ENCODE results near the gene PGM1. TPM values are rescaled to one million over a fixed set of nuclear protein-coding genes. Genes with fewer than 3 reads are reported as not detected.

Gene PGM1
- total RNA-seq, 1 experiment from 2014 or later: 111 TPM

GRCh38 chr1:63638471-63638870 lies 45.3 kb downstream of the PGM1 start:
- ATAC-seq: no peak
- H3K36me3 Mint-ChIP-seq: peaks cover 64% of the 10 kb centered on the region

More at GRCh38 chr1:63638471-63638870, 45.3 kb downstream of the PGM1 start:
- DNase-seq (ENCODE audit: low spot score): no peak
- ChIA-PET CTCF (no interaction called here), POLR2A (no interaction called here)
- Mint-ChIP-seq H3K4me1 (no peaks in the 10 kb centered on the region), H3K27ac (no peak overlapping the region), H3K27me3 (ENCODE audit: low read depth) (no peaks in the 10 kb centered on the region), H3K4me3 (no peak overlapping the region), H3K9me3 (no peaks in the 10 kb centered on the region)
- TF ChIP-seq ZSCAN18 (CRISPR knock-in tag; IDR thresholded peaks at IDR 0.05) (no peak), ZNF512 (CRISPR knock-in tag; IDR thresholded peaks at IDR 0.05; ENCODE audit: borderline replicate concordance) (no peak), ZNF121 (CRISPR knock-in tag; IDR thresholded peaks at IDR 0.05) (no peak), JAZF1 (CRISPR knock-in tag; IDR thresholded peaks at IDR 0.05) (no peak), KAT7 (CRISPR knock-in tag; IDR thresholded peaks at IDR 0.05; ENCODE audit: borderline replicate concordance) (no peak), NR2C2 (CRISPR knock-in tag; IDR thresholded peaks at IDR 0.05) (no peak), ETV6 (CRISPR knock-in tag; IDR thresholded peaks at IDR 0.05) (no peak), E2F4 (CRISPR knock-in tag; IDR thresholded peaks at IDR 0.05; ENCODE audit: borderline replicate concordance, low read depth) (no peak), ZNF138 (CRISPR knock-in tag; conservative IDR thresholded peaks at IDR 0.05) (no peak), ESRRA (CRISPR knock-in tag; IDR thresholded peaks at IDR 0.05; ENCODE audit: borderline replicate concordance) (no peak), HMGXB4 (CRISPR knock-in tag; IDR thresholded peaks at IDR 0.05) (no peak), USF1 (CRISPR knock-in tag; IDR thresholded peaks at IDR 0.05) (no peak), RELA (CRISPR knock-in tag; IDR thresholded peaks at IDR 0.05; ENCODE audit: borderline replicate concordance) (no peak), E2F1 (CRISPR knock-in tag; IDR thresholded peaks at IDR 0.05) (no peak), SOX15 (CRISPR knock-in tag; IDR thresholded peaks at IDR 0.05) (no peak), SMAD4 (CRISPR knock-in tag; IDR thresholded peaks at IDR 0.05) (no peak), OVOL2 (CRISPR knock-in tag; IDR thresholded peaks at IDR 0.05; ENCODE audit: borderline replicate concordance) (no peak), PRRX2 (CRISPR knock-in tag; IDR thresholded peaks at IDR 0.05) (no peak), ZNF532 (CRISPR knock-in tag; IDR thresholded peaks at IDR 0.05; ENCODE audit: borderline replicate concordance) (no peak)

All from WTC11 (cell line).